ENCODE results near the gene CD44. TPM values are rescaled to one million over a fixed set of nuclear protein-coding genes. Genes with fewer than 3 reads are reported as not detected.
A peak's percentile ranks its signal among the peaks of the same experiment; 100 is the strongest.

The CD44 gene
- total RNA-seq, 4 donors from 2014 or later = 135 to 636 (median 397) TPM

DNA sequence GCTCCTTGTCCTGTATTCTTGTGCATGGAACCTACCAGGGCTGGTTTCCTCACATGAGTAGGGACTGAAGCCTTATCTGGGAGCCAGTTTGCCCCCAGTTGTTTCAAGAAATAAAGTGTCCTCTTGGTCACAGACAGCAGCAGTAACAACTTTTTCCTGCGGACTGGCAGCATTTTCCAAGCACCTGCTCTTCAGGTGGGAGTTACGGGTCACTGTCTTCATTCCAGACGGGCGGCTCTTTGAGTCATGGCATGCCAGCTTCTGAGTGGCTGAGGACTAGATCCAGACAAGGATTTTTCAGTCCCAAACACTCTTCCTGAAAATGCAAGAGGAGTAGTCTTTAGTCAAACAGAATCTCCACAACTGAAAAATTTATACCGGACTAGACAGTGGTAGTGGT is 2.7 kb upstream of the CD44 start:
- H3K36me3 ChIP-seq = no peaks in the 10 kb centered on the region
- peak overlapping the region; percentile 5 to 97 for H3K27ac ChIP-seq
- H3K4me3 ChIP-seq = no peak overlapping the region
- TF ChIP-seq, protein P1, sequence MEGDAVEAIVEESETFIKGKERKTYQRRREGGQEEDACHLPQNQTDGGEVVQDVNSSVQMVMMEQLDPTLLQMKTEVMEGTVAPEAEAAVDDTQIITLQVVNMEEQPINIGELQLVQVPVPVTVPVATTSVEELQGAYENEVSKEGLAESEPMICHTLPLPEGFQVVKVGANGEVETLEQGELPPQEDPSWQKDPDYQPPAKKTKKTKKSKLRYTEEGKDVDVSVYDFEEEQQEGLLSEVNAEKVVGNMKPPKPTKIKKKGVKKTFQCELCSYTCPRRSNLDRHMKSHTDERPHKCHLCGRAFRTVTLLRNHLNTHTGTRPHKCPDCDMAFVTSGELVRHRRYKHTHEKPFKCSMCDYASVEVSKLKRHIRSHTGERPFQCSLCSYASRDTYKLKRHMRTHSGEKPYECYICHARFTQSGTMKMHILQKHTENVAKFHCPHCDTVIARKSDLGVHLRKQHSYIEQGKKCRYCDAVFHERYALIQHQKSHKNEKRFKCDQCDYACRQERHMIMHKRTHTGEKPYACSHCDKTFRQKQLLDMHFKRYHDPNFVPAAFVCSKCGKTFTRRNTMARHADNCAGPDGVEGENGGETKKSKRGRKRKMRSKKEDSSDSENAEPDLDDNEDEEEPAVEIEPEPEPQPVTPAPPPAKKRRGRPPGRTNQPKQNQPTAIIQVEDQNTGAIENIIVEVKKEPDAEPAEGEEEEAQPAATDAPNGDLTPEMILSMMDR (IDR thresholded peaks at IDR 0.05) = no peak
- no peak for TF ChIP-seq POLR2A (IDR thresholded peaks at IDR 0.05)
- H3K9me3 ChIP-seq = no peaks in the 10 kb centered on the region
- intact Hi-C loops (cut with DNase I; ENCODE audit: low total_unique reads) = no loop called here
- H3K27me3 ChIP-seq = no peaks in the 10 kb centered on the region
- no peak for DNase-seq
- H3K4me1 ChIP-seq = no peaks in the 10 kb centered on the region

DNA sequence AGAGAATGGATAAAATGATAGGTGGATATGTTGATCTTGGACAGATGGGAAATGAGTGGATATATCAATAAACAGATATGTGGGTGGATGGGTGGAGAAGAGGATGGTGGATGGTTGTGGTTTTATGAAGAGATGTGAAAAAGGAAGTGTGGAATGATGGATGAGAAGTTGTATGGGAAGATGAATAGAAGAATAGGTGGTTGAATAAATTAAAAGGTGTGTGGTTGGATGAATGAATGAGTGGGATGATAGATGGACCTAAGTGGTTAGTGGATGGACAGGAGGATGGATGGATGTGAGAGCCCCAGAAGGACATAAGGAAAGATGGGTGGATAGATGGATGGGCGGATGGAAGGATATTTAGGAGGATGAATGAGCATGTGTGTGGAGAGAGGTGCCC is 913 bp upstream of the CD44 start:
- TF ChIP-seq POLR2A (IDR thresholded peaks at IDR 0.05) = no peak
- TF ChIP-seq, protein P1 (IDR thresholded peaks at IDR 0.05) = no peak
- H3K27me3 ChIP-seq = no peaks in the 10 kb centered on the region
- H3K27ac ChIP-seq = peak overlapping the region; percentile 97 to 100
- intact Hi-C loops (cut with DNase I; ENCODE audit: low total_unique reads) = no loop called here
- no peaks in the 10 kb centered on the region for H3K36me3 ChIP-seq
- no peak for DNase-seq
- H3K4me1 ChIP-seq = no peaks in the 10 kb centered on the region
- H3K4me3 ChIP-seq = peak overlapping the region in 1 of 2 donors; percentile 58
- H3K9me3 ChIP-seq = no peaks in the 10 kb centered on the region

DNA sequence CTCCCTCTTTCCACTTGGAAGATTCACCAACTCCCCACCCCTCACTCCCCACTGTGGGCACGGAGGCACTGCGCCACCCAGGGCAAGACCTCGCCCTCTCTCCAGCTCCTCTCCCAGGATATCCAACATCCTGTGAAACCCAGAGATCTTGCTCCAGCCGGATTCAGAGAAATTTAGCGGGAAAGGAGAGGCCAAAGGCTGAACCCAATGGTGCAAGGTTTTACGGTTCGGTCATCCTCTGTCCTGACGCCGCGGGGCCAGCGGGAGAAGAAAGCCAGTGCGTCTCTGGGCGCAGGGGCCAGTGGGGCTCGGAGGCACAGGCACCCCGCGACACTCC is 397 bp upstream of the CD44 start:
- H3K27me3 ChIP-seq = no peaks in the 10 kb centered on the region
- no peak for TF ChIP-seq POLR2A (IDR thresholded peaks at IDR 0.05)
- TF ChIP-seq, protein P1 (IDR thresholded peaks at IDR 0.05) = no peak
- peak overlapping the region; percentile 58 to 96 for H3K4me3 ChIP-seq
- no peak for DNase-seq
- peak overlapping the region; percentile 97 to 100 for H3K27ac ChIP-seq
- H3K9me3 ChIP-seq = no peaks in the 10 kb centered on the region
- no peaks in the 10 kb centered on the region for H3K36me3 ChIP-seq
- intact Hi-C loops (cut with DNase I; ENCODE audit: low total_unique reads) = no loop called here
- no peaks in the 10 kb centered on the region for H3K4me1 ChIP-seq

DNA sequence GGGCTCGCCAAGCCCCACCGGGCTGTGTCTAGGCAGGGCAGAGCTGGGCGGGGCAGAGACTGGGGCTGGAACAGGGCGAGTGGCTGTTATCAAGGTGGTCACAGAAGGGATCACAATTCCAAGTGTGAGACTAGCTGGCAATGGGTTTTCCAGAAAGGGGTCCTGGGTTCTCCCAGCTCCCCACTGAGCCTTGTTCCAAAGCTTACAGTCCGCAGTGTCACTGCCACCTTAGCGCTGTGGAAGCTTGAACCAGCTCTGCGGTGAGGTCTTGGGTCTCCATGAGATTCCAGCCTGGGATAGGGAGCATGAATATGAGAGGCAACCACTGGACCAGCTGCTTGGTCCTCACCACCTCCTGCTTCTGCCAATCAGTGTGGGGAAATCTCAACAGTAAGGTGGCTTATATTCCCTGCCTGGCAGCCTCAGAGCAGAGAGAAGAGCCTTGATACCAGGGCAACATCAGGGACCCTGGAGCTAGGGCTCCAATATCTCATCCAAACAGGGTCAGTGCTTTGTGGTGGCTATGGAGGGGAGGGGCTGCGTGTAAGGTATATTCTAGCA is 831 bp downstream of the CD44 start:
- Histone ChIP-seq H3K4me3 (peak overlapping the region; percentile 58 to 96), H3K4me1 (no peaks in the 10 kb centered on the region), H3K27ac (peak overlapping the region; percentile 97 to 100), H3K9me3 (no peaks in the 10 kb centered on the region), H3K27me3 (no peaks in the 10 kb centered on the region), H3K36me3 (no peaks in the 10 kb centered on the region)
- no peak for DNase-seq
- intact Hi-C loops (cut with DNase I; ENCODE audit: low total_unique reads) = no loop called here
- TF ChIP-seq POLR2A (IDR thresholded peaks at IDR 0.05) = no peak
- TF ChIP-seq, protein P1 (IDR thresholded peaks at IDR 0.05) = no peak

DNA sequence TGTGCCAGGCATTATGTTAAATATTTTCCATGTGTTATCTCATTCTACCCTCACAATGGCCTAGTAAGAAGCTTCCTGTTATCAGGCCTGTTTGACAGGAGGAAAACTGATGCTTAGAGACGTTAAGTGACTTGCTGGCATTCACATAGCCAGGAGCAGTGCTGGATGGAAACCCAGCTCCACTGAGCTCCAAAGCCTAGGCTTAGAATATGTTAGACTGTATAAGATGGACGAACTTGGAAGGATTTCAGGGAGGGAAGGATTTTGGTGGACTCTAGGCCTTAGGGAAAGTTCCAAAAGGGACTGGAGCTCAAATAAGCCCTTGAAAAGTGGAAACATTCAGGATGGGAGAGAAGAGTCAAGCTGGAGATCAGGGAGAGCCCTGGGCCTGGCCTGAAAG is 2.1 kb downstream of the CD44 start:
- Histone ChIP-seq H3K27ac (peak overlapping the region; percentile 97 to 100), H3K4me3 (peak overlapping the region; percentile 58 to 96), H3K4me1 (no peaks in the 10 kb centered on the region), H3K9me3 (no peaks in the 10 kb centered on the region), H3K27me3 (no peaks in the 10 kb centered on the region), H3K36me3 (no peaks in the 10 kb centered on the region)
- DNase-seq = no peak
- TF ChIP-seq, protein P1 (IDR thresholded peaks at IDR 0.05) = no peak
- TF ChIP-seq POLR2A (IDR thresholded peaks at IDR 0.05) = no peak
- intact Hi-C loops (cut with DNase I; ENCODE audit: low total_unique reads) = no loop called here

All from uterus (tissue), 4 donors.